HS-5 (cell line): ENCODE data around the gene STK16.

Experiments used
- DNase-seq: peaks from one replicate; pipeline ENCODE4 v3.0.0-alpha.2; 2012; ENCODE audit warnings: low read depth

STK16 gene

GRCh38 chr2:219213486-219214071, 31.7 kb upstream of the STK16 start:
- DNase-seq: no peak

GRCh38 chr2:219214141-219214540, 31.1 kb upstream of the STK16 start:
- DNase-seq: no peak

GRCh38 chr2:219214786-219215185, 30.5 kb upstream of the STK16 start:
- DNase-seq: no peak

GRCh38 chr2:219215871-219216534, 29.3 kb upstream of the STK16 start:
- no peak for DNase-seq

GRCh38 chr2:219216535-219216915, 28.8 kb upstream of the STK16 start:
- no peak for DNase-seq

GRCh38 chr2:219218217-219218731, 27.0 kb upstream of the STK16 start:
- peak; percentile 47 for DNase-seq

GRCh38 chr2:219218732-219219701, 26.3 kb upstream of the STK16 start, which contains the start of gene ABCB6:
Gene ABCB6, minus strand, starts transcription at chr2:219218958. Its CDS starts 285 bp downstream, at chr2:219218673.
- peak; percentile 89 for DNase-seq

GRCh38 chr2:219219784-219220532, 25.3 kb upstream of the STK16 start:
- DNase-seq: no peak

GRCh38 chr2:219220652-219221402, 24.5 kb upstream of the STK16 start:
- DNase-seq: no peak

GRCh38 chr2:219221957-219222518, 23.2 kb upstream of the STK16 start:
- DNase-seq: no peak

GRCh38 chr2:219223831-219224610, 21.3 kb upstream of the STK16 start:
- no peak for DNase-seq

- no peak for DNase-seq
Observed at GRCh38 chr2:219225350-219225749, 19.9 kb upstream of the STK16 start.

GRCh38 chr2:219228041-219228910, 17.0 kb upstream of the STK16 start:
- no peak for DNase-seq

GRCh38 chr2:219228911-219229304, 16.4 kb upstream of the STK16 start:
- no peak for DNase-seq

GRCh38 chr2:219229305-219230058, 15.8 kb upstream of the STK16 start, which contains the start of the genes ANKZF1 and ATG9A:
Gene ANKZF1, plus strand, starts transcription at chr2:219229806. Its CDS starts 452 bp downstream, at chr2:219230258.
Gene ATG9A, minus strand, starts transcription at chr2:219229636. Its CDS starts 1,612 bp downstream, at chr2:219228024.
- peak; percentile 89 for DNase-seq

- peak; percentile 49 for DNase-seq
Observed at GRCh38 chr2:219230059-219230540, 15.2 kb upstream of the STK16 start.

GRCh38 chr2:219234331-219234730, 10.9 kb upstream of the STK16 start:
- no peak for DNase-seq

GRCh38 chr2:219243291-219243761, 2.0 kb upstream of the STK16 start:
- DNase-seq: no peak
